RWPE2 (cell line): Measurements from ENCODE around the gene FGF8.

Source experiments
- ATAC-seq: fragments of 200-7000 bp; cut with Tn5 transposase; 3 replicates; pipeline ENCODE4 v1.9.1; 2021; ENCODE audit warnings: low read depth
- DNase-seq: peaks from one replicate; pipeline ENCODE4 v3.0.0-alpha.2; 2020; ENCODE audit warnings: low spot score
- H3K27ac ChIP-seq: fragments of 450-650 bp; 2 replicates; pipeline ENCODE4 v1.5.1; 2017; ENCODE audit warnings: mild to moderate bottlenecking; ENCODE audit not compliant: poor library complexity, severe bottlenecking
- H3K27me3 ChIP-seq: fragments of 250-450 bp; sonication (Bioruptor Pico); 2 replicates; pipeline ENCODE4 v1.5.1; 2021; ENCODE audit warnings: mild to moderate bottlenecking, moderate library complexity; ENCODE audit not compliant: insufficient read depth, poor library complexity, severe bottlenecking
- H3K36me3 ChIP-seq: fragments of 250-450 bp; sonication (Bioruptor Pico); 2 replicates; pipeline ENCODE4 v1.5.1; 2020; ENCODE audit warnings: low read depth, mild to moderate bottlenecking, moderate library complexity
- H3K4me1 ChIP-seq: fragments of 250-450 bp; sonication (Bioruptor Pico); 2 replicates; pipeline ENCODE4 v1.5.1; 2021; ENCODE audit warnings: mild to moderate bottlenecking, moderate library complexity; ENCODE audit not compliant: insufficient read depth, poor library complexity, severe bottlenecking
- H3K4me3 ChIP-seq: fragments of 250-450 bp; sonication (Bioruptor Pico); 2 replicates; pipeline ENCODE4 v1.5.1; 2021; ENCODE audit warnings: mild to moderate bottlenecking, moderate library complexity; ENCODE audit not compliant: severe bottlenecking
- H3K9me3 ChIP-seq: fragments of 250-450 bp; sonication (Bioruptor Pico); 2 replicates; pipeline ENCODE4 v1.5.1; 2021; ENCODE audit warnings: mild to moderate bottlenecking, moderate library complexity; ENCODE audit not compliant: severe bottlenecking
- CTCF ChIP-seq: fragments of 450-650 bp; IDR thresholded peaks from one replicate; pipeline ENCODE4 v1.5.1; 2017; ENCODE audit warnings: mild to moderate bottlenecking, moderate library complexity; ENCODE audit not compliant: poor library complexity, severe bottlenecking

The FGF8 gene

DNA sequence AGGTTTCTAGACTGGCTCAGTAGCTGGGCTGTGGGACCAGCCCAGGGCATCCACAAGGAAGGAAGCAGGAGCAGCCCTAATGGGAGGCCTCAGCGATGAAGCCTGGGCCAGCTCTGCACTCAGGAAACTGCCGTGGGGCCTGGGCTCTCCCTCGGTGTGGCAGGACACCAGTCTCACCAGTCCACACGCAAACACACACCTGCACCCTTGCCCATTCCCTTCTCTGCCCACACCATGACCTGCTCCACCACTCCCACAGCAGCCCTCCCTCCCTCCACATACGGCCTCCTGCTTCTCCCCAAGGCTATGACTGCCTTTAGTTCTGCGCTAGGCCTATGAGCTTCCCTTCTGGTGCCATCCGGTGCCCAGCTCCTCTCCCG is 7.1 kb downstream of the FGF8 start:
- TF ChIP-seq CTCF, result no peak
- Histone ChIP-seq H3K4me1 (no peaks in the 10 kb centered on the region), H3K36me3 (no peaks in the 10 kb centered on the region), H3K27me3 (peaks cover 18% of the 10 kb centered on the region), H3K9me3 (no peaks in the 10 kb centered on the region), H3K27ac (no peak overlapping the region), H3K4me3 (no peak overlapping the region)
- no peak for DNase-seq
- ATAC-seq, result no peak; the same call in 2 of the 3 replicates

GRCh38 chr10:101767966-101768790 is 7.7 kb downstream of the FGF8 start:
- Histone ChIP-seq H3K9me3 (no peaks in the 10 kb centered on the region), H3K27ac (no peak overlapping the region), H3K27me3 (peaks cover 12% of the 10 kb centered on the region), H3K4me1 (no peaks in the 10 kb centered on the region), H3K36me3 (no peaks in the 10 kb centered on the region), H3K4me3 (no peak overlapping the region)
- DNase-seq, result no peak
- ATAC-seq, result no peak
- TF ChIP-seq CTCF, result no peak

DNA sequence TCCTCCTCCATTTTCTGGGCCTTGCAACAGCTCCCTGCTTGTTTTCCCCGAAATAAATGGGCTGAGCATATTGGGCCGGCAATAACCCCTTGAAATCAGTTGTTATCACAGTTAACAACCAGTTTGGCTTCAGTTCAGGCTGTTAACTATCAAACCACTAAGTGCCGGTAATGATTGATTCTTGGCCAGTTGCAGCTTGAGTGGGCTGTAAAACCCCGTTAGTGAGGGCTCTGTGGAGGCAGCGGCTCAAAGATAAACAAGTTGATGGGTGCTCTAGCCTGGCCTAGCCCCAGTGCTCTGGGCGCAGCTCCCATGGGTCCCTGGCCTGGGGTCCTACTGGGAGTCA is 8.3 kb downstream of the FGF8 start:
- H3K27me3 ChIP-seq, result peaks cover 6% of the 10 kb centered on the region
- ATAC-seq (no peak), DNase-seq (no peak)
- H3K4me3 ChIP-seq, result no peak overlapping the region
- TF ChIP-seq CTCF, result no peak
- H3K27ac ChIP-seq, result no peak overlapping the region
- no peaks in the 10 kb centered on the region for H3K9me3 ChIP-seq
- no peaks in the 10 kb centered on the region for H3K36me3 ChIP-seq
- H3K4me1 ChIP-seq, result no peaks in the 10 kb centered on the region

DNA sequence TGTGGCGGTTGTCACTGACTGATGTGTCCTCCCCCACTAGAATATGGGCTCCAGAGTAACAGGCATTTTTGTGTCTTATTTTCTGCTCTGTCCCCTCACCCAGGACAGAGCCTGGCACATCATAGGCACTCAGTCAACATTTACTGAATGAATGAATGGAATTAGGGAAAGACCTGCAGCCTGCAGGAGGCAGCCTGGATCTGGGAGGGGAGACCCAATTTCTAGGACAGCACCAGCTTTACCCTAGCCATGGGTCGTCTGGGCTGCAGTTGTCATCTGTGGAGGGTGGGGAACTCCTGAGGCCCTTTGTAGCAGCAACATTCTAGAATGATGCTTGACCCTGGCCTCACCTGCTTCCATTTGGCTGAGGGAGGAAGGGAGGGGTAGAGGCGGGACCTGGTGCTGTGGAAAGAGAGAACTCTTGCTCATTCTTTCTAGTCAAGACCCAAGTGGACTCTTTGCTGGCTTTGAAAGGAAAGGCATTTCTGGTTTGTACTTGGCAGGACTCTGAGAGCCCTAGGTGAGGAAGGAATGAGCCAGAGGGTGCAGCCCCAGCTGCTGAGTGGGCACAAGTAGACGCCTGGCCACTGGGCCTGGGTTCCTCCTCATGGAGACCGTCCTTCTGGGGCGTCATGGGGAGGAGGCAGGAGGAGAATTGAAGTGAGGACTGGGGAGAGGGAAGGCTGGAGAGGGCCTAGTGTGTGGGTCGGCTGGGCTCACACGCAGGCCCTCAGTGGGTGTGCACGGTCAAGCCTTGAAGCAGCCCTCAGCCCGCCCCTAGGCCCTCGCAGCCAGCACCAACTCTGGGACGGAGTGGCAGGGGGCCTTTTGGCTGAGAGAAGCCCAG is 8.9 kb downstream of the FGF8 start:
- H3K9me3 ChIP-seq, result no peaks in the 10 kb centered on the region
- no peak overlapping the region for H3K27ac ChIP-seq
- ATAC-seq, result no peak; the same call in 2 of the 3 replicates
- no peak for DNase-seq
- TF ChIP-seq CTCF, result no peak
- peaks cover 2% of the 10 kb centered on the region for H3K27me3 ChIP-seq
- no peak overlapping the region for H3K4me3 ChIP-seq
- H3K36me3 ChIP-seq, result no peaks in the 10 kb centered on the region
- H3K4me1 ChIP-seq, result no peaks in the 10 kb centered on the region

GRCh38 chr10:101766306-101766705 is 9.6 kb downstream of the FGF8 start:
- ATAC-seq (no peak), DNase-seq (no peak)
- H3K27ac ChIP-seq, result no peak overlapping the region
- no peak overlapping the region for H3K4me3 ChIP-seq
- H3K4me1 ChIP-seq, result no peaks in the 10 kb centered on the region
- no peak for TF ChIP-seq CTCF
- H3K9me3 ChIP-seq, result no peaks in the 10 kb centered on the region
- H3K27me3 ChIP-seq, result peaks cover 2% of the 10 kb centered on the region
- no peaks in the 10 kb centered on the region for H3K36me3 ChIP-seq
